ENCODE data around the gene CDK6. TPM values are rescaled to one million over a fixed set of nuclear protein-coding genes. Genes with fewer than 3 reads are reported as not detected.

The CDK6 gene
- total RNA-seq, 4 donors from 2014 or later = 19.7 to 51.1 (median 33.8) TPM

DNA sequence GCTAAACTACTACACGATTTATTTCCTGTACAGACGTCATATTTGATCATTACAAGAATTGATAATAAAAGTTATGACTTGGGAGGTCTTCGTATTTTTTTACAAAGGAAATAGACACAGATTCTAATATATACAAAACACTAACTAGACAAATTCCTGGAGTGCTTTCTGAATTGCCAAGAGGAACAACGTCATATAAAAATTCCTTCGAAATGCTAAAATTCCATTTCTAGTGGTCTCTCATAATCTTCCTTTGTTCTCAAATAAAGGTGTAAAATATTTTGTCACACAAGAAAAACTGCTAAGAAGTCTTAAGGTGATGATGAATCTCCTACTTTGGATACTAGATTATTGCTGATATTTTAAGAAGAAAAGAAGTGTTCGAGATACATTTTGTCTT is 85.4 kb downstream of the CDK6 start:
- Histone ChIP-seq H3K27ac (no peak overlapping the region), H3K4me3 (no peak overlapping the region), H3K4me1 (peaks cover 0 to 14% (median 6%) of the 10 kb centered on the region in 3 donors), H3K9me3 (no peaks in the 10 kb centered on the region), H3K36me3 (no peaks in the 10 kb centered on the region), H3K27me3 (no peaks in the 10 kb centered on the region)
- TF ChIP-seq, protein P1, sequence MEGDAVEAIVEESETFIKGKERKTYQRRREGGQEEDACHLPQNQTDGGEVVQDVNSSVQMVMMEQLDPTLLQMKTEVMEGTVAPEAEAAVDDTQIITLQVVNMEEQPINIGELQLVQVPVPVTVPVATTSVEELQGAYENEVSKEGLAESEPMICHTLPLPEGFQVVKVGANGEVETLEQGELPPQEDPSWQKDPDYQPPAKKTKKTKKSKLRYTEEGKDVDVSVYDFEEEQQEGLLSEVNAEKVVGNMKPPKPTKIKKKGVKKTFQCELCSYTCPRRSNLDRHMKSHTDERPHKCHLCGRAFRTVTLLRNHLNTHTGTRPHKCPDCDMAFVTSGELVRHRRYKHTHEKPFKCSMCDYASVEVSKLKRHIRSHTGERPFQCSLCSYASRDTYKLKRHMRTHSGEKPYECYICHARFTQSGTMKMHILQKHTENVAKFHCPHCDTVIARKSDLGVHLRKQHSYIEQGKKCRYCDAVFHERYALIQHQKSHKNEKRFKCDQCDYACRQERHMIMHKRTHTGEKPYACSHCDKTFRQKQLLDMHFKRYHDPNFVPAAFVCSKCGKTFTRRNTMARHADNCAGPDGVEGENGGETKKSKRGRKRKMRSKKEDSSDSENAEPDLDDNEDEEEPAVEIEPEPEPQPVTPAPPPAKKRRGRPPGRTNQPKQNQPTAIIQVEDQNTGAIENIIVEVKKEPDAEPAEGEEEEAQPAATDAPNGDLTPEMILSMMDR (IDR thresholded peaks at IDR 0.05) = no peak
- TF ChIP-seq POLR2AphosphoS5 (IDR thresholded peaks at IDR 0.05) (no peak), EP300 (IDR thresholded peaks at IDR 0.05) (no peak), POLR2A (IDR thresholded peaks at IDR 0.05) (no peak)
- ATAC-seq = no peak
- 79 to 85% methylated on average over 6 of the region's 6 CpGs for WGBS, 2 donors (ENCODE audit: low coverage in 1 of 2)

DNA sequence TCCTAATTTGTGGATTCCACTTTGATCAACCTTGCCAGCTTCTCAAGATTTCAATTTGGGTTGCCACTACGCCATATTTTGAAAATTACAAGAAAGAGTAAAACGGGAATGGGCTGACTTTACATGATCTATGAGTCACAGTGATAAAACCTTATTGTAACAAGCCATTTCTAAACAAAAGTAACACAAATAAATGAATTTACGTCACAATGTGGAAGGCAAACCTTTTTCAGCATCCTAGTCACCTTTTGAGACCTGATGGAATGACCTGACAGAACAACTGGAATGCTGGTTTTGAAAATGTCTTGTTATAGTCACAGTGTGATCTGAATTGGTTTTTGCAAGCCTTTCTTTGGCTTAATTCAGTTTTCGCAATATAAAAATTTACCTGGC is 85.9 kb downstream of the CDK6 start:
- Histone ChIP-seq H3K27ac (no peak overlapping the region), H3K9me3 (no peaks in the 10 kb centered on the region), H3K36me3 (no peaks in the 10 kb centered on the region), H3K4me1 (peaks cover 0 to 14% (median 6%) of the 10 kb centered on the region in 3 donors), H3K27me3 (no peaks in the 10 kb centered on the region), H3K4me3 (no peak overlapping the region)
- no peak for ATAC-seq
- TF ChIP-seq, protein P1 (IDR thresholded peaks at IDR 0.05) = no peak
- TF ChIP-seq POLR2A (IDR thresholded peaks at IDR 0.05) = no peak
- no peak for TF ChIP-seq EP300 (IDR thresholded peaks at IDR 0.05)
- TF ChIP-seq POLR2AphosphoS5 (IDR thresholded peaks at IDR 0.05) = no peak
- 71 to 88% methylated on average over 4 of the region's 4 CpGs for WGBS, 2 donors (ENCODE audit: low coverage in 1 of 2)

DNA sequence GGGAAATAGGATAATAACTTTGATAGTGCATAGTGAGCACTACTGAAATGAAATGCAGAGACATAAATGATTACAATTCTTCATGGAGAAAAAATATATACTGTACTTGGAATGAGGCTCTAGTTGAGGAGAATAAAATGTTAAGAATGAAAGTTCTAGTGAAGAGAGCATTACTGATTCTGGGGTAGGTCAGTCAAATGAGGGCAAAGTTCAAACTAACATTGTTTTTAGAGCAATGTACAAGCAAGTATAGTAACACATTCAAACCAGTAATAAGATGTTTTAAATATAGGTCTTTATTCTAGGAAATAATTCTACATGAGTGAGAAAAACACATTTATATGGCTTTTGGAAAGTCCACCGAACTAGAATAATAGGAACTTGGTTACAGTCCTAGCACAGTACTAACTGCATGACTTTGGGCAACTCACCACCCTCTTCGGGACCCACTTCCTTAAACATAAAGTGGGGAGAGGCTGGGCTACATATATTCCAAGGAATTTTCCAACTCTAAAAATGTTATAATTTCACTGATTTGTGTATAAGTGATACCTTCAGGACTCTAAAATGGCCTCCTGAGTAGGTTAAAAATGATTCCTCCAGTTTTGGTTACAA is 86.4 kb downstream of the CDK6 start:
- whole genome bisulfite sequencing, 2 donors (ENCODE audit: low coverage in 1 of 2) = 77 to 83% methylated on average over 2 of the region's 2 CpGs
- Histone ChIP-seq H3K27me3 (no peaks in the 10 kb centered on the region), H3K9me3 (no peaks in the 10 kb centered on the region), H3K4me3 (no peak overlapping the region), H3K36me3 (no peaks in the 10 kb centered on the region), H3K4me1 (peaks cover 0 to 14% (median 6%) of the 10 kb centered on the region in 3 donors), H3K27ac (no peak overlapping the region)
- TF ChIP-seq, protein P1 (IDR thresholded peaks at IDR 0.05) = no peak
- TF ChIP-seq POLR2A (IDR thresholded peaks at IDR 0.05) = no peak
- TF ChIP-seq POLR2AphosphoS5 (IDR thresholded peaks at IDR 0.05) = no peak
- no peak for TF ChIP-seq EP300 (IDR thresholded peaks at IDR 0.05)
- ATAC-seq = no peak

DNA sequence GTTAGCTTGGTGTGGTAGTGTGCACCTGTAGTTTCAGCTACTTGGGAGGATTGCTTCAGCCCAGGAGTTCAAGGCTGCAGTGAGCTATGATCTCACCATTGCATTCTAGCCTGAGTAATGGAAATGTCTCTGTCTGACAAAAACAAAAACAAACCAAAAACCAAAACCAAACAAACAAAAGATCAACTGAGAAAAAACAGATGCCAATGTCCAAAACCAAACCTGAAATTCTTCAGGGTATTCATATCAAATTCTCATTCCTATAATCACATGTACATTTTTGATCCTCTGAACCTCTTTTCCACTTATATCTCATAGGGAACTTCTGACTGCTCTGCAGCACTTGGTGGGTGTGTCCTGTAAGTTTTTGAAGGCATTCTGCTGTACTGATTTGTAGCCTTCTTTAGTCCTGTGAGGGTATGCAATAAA is 87.0 kb downstream of the CDK6 start:
- Histone ChIP-seq H3K27me3 (no peaks in the 10 kb centered on the region), H3K27ac (no peak overlapping the region), H3K4me3 (no peak overlapping the region), H3K36me3 (no peaks in the 10 kb centered on the region), H3K9me3 (no peaks in the 10 kb centered on the region), H3K4me1 (peaks cover 0 to 14% (median 6%) of the 10 kb centered on the region in 3 donors)
- TF ChIP-seq, protein P1 (IDR thresholded peaks at IDR 0.05) = no peak
- TF ChIP-seq EP300 (IDR thresholded peaks at IDR 0.05) (no peak), POLR2AphosphoS5 (IDR thresholded peaks at IDR 0.05) (no peak), POLR2A (IDR thresholded peaks at IDR 0.05) (no peak)
- no peak for ATAC-seq

DNA sequence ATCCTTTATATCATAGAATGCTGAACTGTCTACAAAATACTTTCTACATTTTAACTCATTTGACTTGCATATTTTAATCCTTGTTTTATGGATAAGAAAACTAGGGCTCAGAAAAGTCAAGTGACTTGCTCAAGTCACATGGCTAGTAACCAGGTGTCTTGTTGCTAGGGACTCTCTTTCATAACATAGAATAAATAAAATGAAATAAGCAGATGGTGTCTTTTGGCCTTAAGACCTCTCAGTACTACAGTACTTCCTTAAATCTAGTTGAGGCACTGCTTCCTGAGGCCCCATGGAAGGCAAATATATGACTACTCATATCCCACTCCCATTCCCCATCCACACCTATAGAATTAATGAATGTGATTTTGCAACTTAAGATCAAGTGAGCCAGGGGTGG is 87.9 kb downstream of the CDK6 start:
- ATAC-seq = no peak
- no peaks in the 10 kb centered on the region for H3K9me3 ChIP-seq
- no peak overlapping the region for H3K27ac ChIP-seq
- no peak for TF ChIP-seq POLR2AphosphoS5 (IDR thresholded peaks at IDR 0.05)
- TF ChIP-seq, protein P1 (IDR thresholded peaks at IDR 0.05) = no peak
- no peak for TF ChIP-seq POLR2A (IDR thresholded peaks at IDR 0.05)
- TF ChIP-seq EP300 (IDR thresholded peaks at IDR 0.05) = no peak
- H3K27me3 ChIP-seq = no peaks in the 10 kb centered on the region
- peaks cover 0 to 14% (median 6%) of the 10 kb centered on the region in 3 donors for H3K4me1 ChIP-seq
- H3K4me3 ChIP-seq = no peak overlapping the region
- H3K36me3 ChIP-seq = no peaks in the 10 kb centered on the region

Data from gastroesophageal sphincter (tissue), 4 donors.